NB4 (cell line): ENCODE results near the gene SEMA6A.

Source experiments
- CTCF ChIP-seq: IDR thresholded peaks from one replicate; pipeline ENCODE4 v1.5.1; 2012; ENCODE audit warnings: low read depth, low read length
- POLR2A ChIP-seq: IDR thresholded peaks from 2 replicates; pipeline ENCODE4 v1.6.1; 2011; ENCODE audit warnings: mild to moderate bottlenecking; ENCODE audit not compliant: insufficient read length; ENCODE audit errors: extremely low read depth

GRCh38 chr5:116562669-116563068, 12.0 kb downstream of the SEMA6A start:
- TF ChIP-seq CTCF, result no peak
- TF ChIP-seq POLR2A, result no peak
